H1 (cell line): ENCODE results near the gene MIOX. TPM values are rescaled to one million over a fixed set of nuclear protein-coding genes. Genes with fewer than 3 reads are reported as not detected.

Source experiments
- CTCF ChIA-PET: fragments of 300-600 bp; sonication (Branson Sonifier 250); formaldehyde crosslinking; loops from one replicate; lab custom pipeline; 2021; ENCODE audit not compliant: partially characterized antibody; lab: Charles Lee
- POLR2A ChIA-PET: fragments of 300-600 bp; sonication (Branson Sonifier 250); formaldehyde crosslinking; loops from one replicate; lab custom pipeline; 2021; ENCODE audit warnings: inconsistent platforms; ENCODE audit not compliant: partially characterized antibody; lab: Charles Lee
- DNase-seq, 2 experiments: peaks; one replicate each; pipeline versions ENCODE4 v3.0.0 to v3.0.0-alpha.2; 2010 to 2022; ENCODE audit warnings: low spot score in 2 of 2, low read depth in 1 of 2, mixed read lengths in 1 of 2
- FAIRE-seq: peaks from 2 replicates; lab custom pipeline; 2011; peaks lifted over from hg19 to GRCh38; lab: Jason Lieb, UNC
- H2AFZ ChIP-seq: 2 replicates; pipeline ENCODE4 v1.8.1; 2012; ENCODE audit warnings: low read length, inconsistent platforms
- H2AK5ac ChIP-seq: 2 replicates; pipeline ENCODE4 v1.6.1; 2013; ENCODE audit warnings: low read depth, low read length
- H2BK120ac ChIP-seq: replicated peaks from 2 replicates; pipeline ENCODE3; 2013; ENCODE audit warnings: low read depth, low read length, inconsistent platforms
- H2BK12ac ChIP-seq: 2 replicates; pipeline ENCODE4 v1.6.1; 2013; ENCODE audit warnings: low read depth, low read length
- H2BK15ac ChIP-seq: 2 replicates; pipeline ENCODE4 v1.6.1; 2013; ENCODE audit warnings: low read length
- H2BK20ac ChIP-seq: 2 replicates; pipeline ENCODE4 v1.6.1; 2013; ENCODE audit warnings: low read length
- H2BK5ac ChIP-seq: 2 replicates; pipeline ENCODE4 v1.6.1; 2013; ENCODE audit warnings: low read depth, low read length
- H3K14ac ChIP-seq: 2 replicates; pipeline ENCODE4 v1.6.1; 2013; ENCODE audit warnings: inconsistent platforms; ENCODE audit not compliant: insufficient read length
- H3K18ac ChIP-seq: 2 replicates; pipeline ENCODE4 v1.6.1; 2013; ENCODE audit warnings: low read length; ENCODE audit errors: extremely low read depth
- H3K23ac ChIP-seq: 2 replicates; pipeline ENCODE4 v1.6.1; 2013; ENCODE audit warnings: inconsistent platforms; ENCODE audit not compliant: insufficient read length
- H3K23me2 ChIP-seq: 2 replicates; pipeline ENCODE4 v1.6.1; 2013; ENCODE audit warnings: low read depth, low read length
- H3K27ac ChIP-seq: 2 replicates; pipeline ENCODE4 v1.6.1; 2011; ENCODE audit warnings: low read depth, low read length, inconsistent platforms
- H3K27me3 ChIP-seq, 4 experiments: replicated peaks in 1 of 4; 1 replicate in 1 of 4; 2 replicates in 3 of 4; pipeline versions ENCODE4 v1.6.1 to v1.8.1; 2011 to 2013; ENCODE audit warnings: low read length in 3 of 4, mild to moderate bottlenecking in 3 of 4, inconsistent platforms in 2 of 4, mixed read lengths in 2 of 4, moderate library complexity in 1 of 4; ENCODE audit not compliant: control insufficient read depth in 3 of 4, insufficient read depth in 3 of 4; ENCODE audit errors: extremely low read depth in 1 of 4
- H3K36me3 ChIP-seq, 4 experiments: 2 replicates each; pipeline versions ENCODE4 v1.6.1 to v1.8.1; 2011 to 2013; ENCODE audit warnings: mild to moderate bottlenecking in 4 of 4, low read length in 3 of 4, moderate library complexity in 2 of 4, control low read depth in 1 of 4, inconsistent platforms in 1 of 4; ENCODE audit not compliant: insufficient read depth in 4 of 4, control insufficient read depth in 2 of 4
- H3K4ac ChIP-seq: replicated peaks from 2 replicates; pipeline ENCODE3; 2013; ENCODE audit warnings: low read length, low read depth, mixed read lengths, inconsistent platforms; ENCODE audit not compliant: insufficient read length
- H3K4me1 ChIP-seq, 4 experiments: replicated peaks in 1 of 4; 1 replicate in 1 of 4; 2 replicates in 3 of 4; pipeline versions ENCODE4 v1.6.1 to v1.8.1; 2011 to 2013; ENCODE audit warnings: low read length in 3 of 4, inconsistent platforms in 2 of 4, mixed read lengths in 1 of 4; ENCODE audit not compliant: insufficient read depth in 4 of 4, control insufficient read depth in 3 of 4
- H3K4me2 ChIP-seq, 2 experiments: 2 replicates each; pipeline versions ENCODE4 v1.6.1 to v1.8.1; 2011 to 2013; ENCODE audit warnings: low read depth in 2 of 2, low read length in 2 of 2, control low read depth in 1 of 2, inconsistent platforms in 1 of 2, mild to moderate bottlenecking in 1 of 2; ENCODE audit not compliant: insufficient read depth in 1 of 2
- H3K4me3 ChIP-seq, 4 experiments: fragments of 200-600, 300-600 bp in 1 of 4; sonication (generic), shearing (Covaris generic), sonication (Bioruptor Twin) in 1 of 4; 2 replicates each; pipeline versions ENCODE4 v1.5.1 to v1.8.1; 2011 to 2016; ENCODE audit warnings: low read length in 4 of 4, low read depth in 3 of 4, control low read depth in 2 of 4, inconsistent platforms in 2 of 4, mild to moderate bottlenecking in 2 of 4, mixed read lengths in 1 of 4, moderate library complexity in 1 of 4; ENCODE audit not compliant: insufficient read depth in 2 of 4; ENCODE audit errors: extremely low read depth in 1 of 4
- H3K56ac ChIP-seq: replicated peaks from 2 replicates; pipeline ENCODE3; 2013; ENCODE audit warnings: low read depth, mild to moderate bottlenecking, mixed read lengths, low read length, inconsistent platforms; ENCODE audit not compliant: insufficient read length
- H3K79me1 ChIP-seq: 2 replicates; pipeline ENCODE4 v1.6.1; 2013; ENCODE audit warnings: low read depth, low read length, control low read depth
- H3K79me2 ChIP-seq, 2 experiments: 2 replicates each; pipeline versions ENCODE4 v1.6.1 to v1.8.1; 2012 to 2013; ENCODE audit warnings: low read length in 2 of 2, mild to moderate bottlenecking in 2 of 2, inconsistent platforms in 1 of 2; ENCODE audit not compliant: insufficient read depth in 2 of 2, control insufficient read depth in 1 of 2
- H3K9ac ChIP-seq, 4 experiments: replicated peaks in 1 of 4; 1 replicate in 1 of 4; 2 replicates in 3 of 4; pipeline versions ENCODE4 v1.6.1 to v1.8.1; 2011 to 2013; ENCODE audit warnings: low read depth in 3 of 4, low read length in 3 of 4, control low read depth in 2 of 4, mild to moderate bottlenecking in 2 of 4, moderate library complexity in 2 of 4, inconsistent platforms in 1 of 4; ENCODE audit errors: extremely low read depth in 1 of 4
- H3K9me3 ChIP-seq, 2 experiments: 2 replicates each; pipeline versions ENCODE4 v1.6.1 to v1.8.1; 2012 to 2013; ENCODE audit warnings: mild to moderate bottlenecking in 2 of 2, moderate library complexity in 2 of 2, control low read depth in 1 of 2, inconsistent platforms in 1 of 2, low read depth in 1 of 2, low read length in 1 of 2, mixed read lengths in 1 of 2; ENCODE audit not compliant: insufficient read depth in 2 of 2
- H4K20me1 ChIP-seq, 2 experiments: replicated peaks in 1 of 2; 2 replicates each; pipeline versions ENCODE3 to v1.8.1; 2011 to 2013; ENCODE audit warnings: inconsistent platforms in 2 of 2, low read length in 2 of 2, mild to moderate bottlenecking in 1 of 2; ENCODE audit not compliant: insufficient read depth in 2 of 2, control insufficient read depth in 1 of 2
- H4K5ac ChIP-seq: 2 replicates; pipeline ENCODE4 v1.6.1; 2013; ENCODE audit warnings: low read length, low read depth, mixed read lengths, inconsistent platforms; ENCODE audit not compliant: insufficient read length
- H4K8ac ChIP-seq: 2 replicates; pipeline ENCODE4 v1.8.0; 2013; ENCODE audit warnings: mild to moderate bottlenecking, moderate library complexity, low read length, inconsistent platforms; ENCODE audit not compliant: insufficient read depth; ENCODE audit errors: extremely low read depth
- H4K91ac ChIP-seq: replicated peaks from 2 replicates; pipeline ENCODE3; 2013; ENCODE audit warnings: low read length, mixed read lengths, inconsistent platforms; ENCODE audit not compliant: insufficient read length
- CBX8 ChIP-seq: fragments of 300-800, 300-1000 bp; sonication (generic); IDR thresholded peaks from 2 replicates; pipeline ENCODE4 v1.7.1; 2016; ENCODE audit warnings: low read depth, low read length, borderline replicate concordance
- CEBPB ChIP-seq: IDR thresholded peaks from 2 replicates; pipeline ENCODE4 v1.6.1; 2012; ENCODE audit warnings: low read depth, low read length
- CTBP2 ChIP-seq: IDR thresholded peaks from 2 replicates; pipeline ENCODE4 v1.7.0; 2011; ENCODE audit warnings: borderline replicate concordance, mild to moderate bottlenecking, moderate library complexity, mixed read lengths, low read length; ENCODE audit not compliant: insufficient read depth, insufficient read length
- POLR2A ChIP-seq, 2 experiments: IDR thresholded peaks; 1 replicate in 1 of 2; 2 replicates in 1 of 2; pipeline ENCODE4 v1.6.1; 2011; ENCODE audit warnings: low read depth in 2 of 2, low read length in 2 of 2, mild to moderate bottlenecking in 2 of 2; ENCODE audit errors: control extremely low read depth in 1 of 2
- SP1 ChIP-seq: IDR thresholded peaks from 2 replicates; pipeline ENCODE4 v1.6.1; 2011; ENCODE audit warnings: low read depth, low read length
- SP2 ChIP-seq: IDR thresholded peaks from 2 replicates; pipeline ENCODE4 v1.6.1; 2012; ENCODE audit warnings: mild to moderate bottlenecking, low read length, inconsistent platforms
- YY1 ChIP-seq: IDR thresholded peaks from 2 replicates; pipeline ENCODE4 v1.6.1; 2011; ENCODE audit warnings: low read depth, mild to moderate bottlenecking, low read length
- WGBS, 2 experiments: shearing (Covaris generic) in 1 of 2; methylation state at CpG; one replicate each; pipeline versions ENCODE4 v1.1.6 to v1.1.7; 2013 to 2015; ENCODE audit warnings: low lambda C conversion rate in 2 of 2, mixed read lengths in 2 of 2, inconsistent platforms in 1 of 2, low coverage in 1 of 2, missing lambda C conversion rate in 1 of 2; ENCODE audit not compliant: insufficient replicate concordance in 2 of 2, insufficient coverage in 1 of 2, insufficient read length in 1 of 2; ENCODE audit errors: extremely low coverage in 1 of 2, missing lambda C conversion rate in 1 of 2; 5-methylcytosine and 5-hydroxymethylcytosine counted together
- polyA plus RNA-seq, 7 experiments: library from polyadenylated mRNA; depleted of rRNA in 3 of 7; stranded (reverse) in 5 of 7; unstranded in 2 of 7; fragments of >200 nt in 5 of 7; fragments of 200-250 nt in 2 of 7; gene quantifications; 1 replicate in 5 of 7; 2 replicates in 1 of 7; 4 replicates in 1 of 7; pipeline versions ENCODE4 v1.2.1 to v1.2.3, GENCODE V29; 2011 to 2013; ENCODE audit warnings: missing spikeins in 2 of 7, mixed read lengths in 2 of 7
- total RNA-seq: library from RNA; stranded (reverse); fragmentation: NEBNext Ultra II Directional; extraction: Animal tissue kit (Norgen Biotek cat#: 25700); gene quantifications from 2 replicates; pipeline ENCODE4 v1.2.1, GENCODE V29; 2021

Gene MIOX
- total and polyA plus RNA-seq, 2 of the 8 experiments (the other 6 are each of a cell fraction or from before 2014, with no cell fraction given), result 0.30 to 0.32 TPM

DNA sequence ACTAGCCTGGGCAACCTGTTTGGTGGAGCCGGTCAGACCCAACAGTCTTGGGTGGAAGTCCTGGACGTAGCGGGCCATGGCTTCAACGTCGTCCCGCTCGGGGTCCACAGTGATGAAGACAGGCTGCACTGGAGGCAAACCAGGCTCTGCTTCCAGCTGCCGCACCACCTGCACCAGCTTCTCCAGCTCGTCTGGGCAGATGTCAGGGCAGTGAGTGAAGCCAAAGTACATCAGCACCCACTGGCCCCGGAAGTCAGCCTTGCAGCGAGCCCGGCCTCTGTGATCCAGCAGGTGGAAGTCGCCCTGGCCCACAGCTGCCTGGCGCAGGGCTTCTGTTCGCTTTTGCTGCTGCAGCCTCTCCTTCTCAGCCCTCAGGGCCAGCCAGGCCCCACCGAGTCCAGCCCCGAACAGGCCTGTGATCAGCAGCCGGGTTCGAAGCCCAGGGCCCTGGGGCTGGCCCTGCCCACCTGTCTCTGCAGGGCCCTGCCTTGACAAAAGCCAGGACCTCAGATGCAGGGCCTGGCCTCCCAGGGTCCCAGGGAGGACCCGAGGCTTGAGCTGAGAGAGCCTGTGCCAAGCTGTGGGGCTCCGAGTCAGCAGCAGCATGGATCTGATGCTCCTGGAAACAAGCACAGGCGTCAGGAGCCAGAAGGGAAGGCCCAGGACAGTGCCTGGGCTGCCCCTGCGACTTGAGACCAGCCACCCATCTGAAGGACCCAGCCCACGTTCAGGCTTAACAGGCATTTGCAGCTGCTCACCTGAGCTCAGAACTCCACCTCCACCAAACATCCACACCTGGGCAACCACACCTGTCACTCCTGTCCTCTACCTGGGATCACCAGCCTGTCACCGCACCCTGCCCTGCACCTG lies 37.4 kb downstream of the MIOX start:
- no peak overlapping the region for H3K23ac ChIP-seq
- no peak overlapping the region for H3K18ac ChIP-seq
- WGBS, 2 experiments, result 89% methylated on average over 25 of the region's 25 CpGs; no CpG with 5 or more reads in 1 of the 2 experiments
- no peak overlapping the region for H3K27ac ChIP-seq
- peaks cover 5 to 23% of the 10 kb centered on the region in 2 experiments for H4K20me1 ChIP-seq
- no peak overlapping the region for H4K5ac ChIP-seq
- no peaks in the 10 kb centered on the region for H3K9me3 ChIP-seq
- H2BK120ac ChIP-seq, result no peak overlapping the region
- peaks cover 0 to 11% (median 6%) of the 10 kb centered on the region in 4 experiments; a peak in 5 of 7 replicates for H3K4me1 ChIP-seq
- TF ChIP-seq SP1, result no peak
- TF ChIP-seq CTBP2, result no peak
- no peak for TF ChIP-seq CBX8
- TF ChIP-seq YY1, result no peak
- 0 out of 3 replicates have a peak, but pooled peaks of 1 of the 2 experiments have one; percentile 5 for TF ChIP-seq POLR2A (IDR thresholded peaks at IDR 0.05; ENCODE audit: control extremely low read depth in 1 of 2, low read depth in 2 of 2, low read length in 2 of 2)
- TF ChIP-seq CEBPB, result no peak
- TF ChIP-seq SP2, result no peak
- H3K56ac ChIP-seq, result no peak overlapping the region
- CTCF ChIA-PET, result interaction anchor here (0.6 to 3.4 kb wide), 5 partner anchors 14 to 202 kb away, joined by 3 to 36 read pairs (median 5); no protein-coding TSS in a partner anchor
- H3K4me2 ChIP-seq, result peak overlapping the region; percentile 70 to 88
- no peak overlapping the region for H2BK5ac ChIP-seq
- DNase-seq (no peak), FAIRE-seq (no peak)
- no peak overlapping the region for H2AK5ac ChIP-seq
- no peak overlapping the region for H4K91ac ChIP-seq
- H3K14ac ChIP-seq, result no peak overlapping the region
- no peak overlapping the region for H3K9ac ChIP-seq
- H3K79me2 ChIP-seq, result no peaks in the 10 kb centered on the region
- H3K23me2 ChIP-seq, result peaks cover 17% of the 10 kb centered on the region; the same call in 1 of the 2 replicates
- 0 out of 2 replicates have a peak overlapping the region, but pooled peaks have one; percentile 0 for H4K8ac ChIP-seq
- peak overlapping the region; percentile 63 to 78 (median 67); a peak in 5 of 8 replicates for H3K4me3 ChIP-seq
- peaks cover 4 to 19% (median 16%) of the 10 kb centered on the region in 4 experiments; a peak in 7 of 8 replicates for H3K36me3 ChIP-seq
- peaks cover 8 to 24% (median 18%) of the 10 kb centered on the region in 4 experiments; a peak in 6 of 7 replicates for H3K27me3 ChIP-seq
- H3K4ac ChIP-seq, result no peak overlapping the region
- no peak overlapping the region for H2BK20ac ChIP-seq
- POLR2A ChIA-PET, result interaction anchor here (0.7 to 3.0 kb wide), 8 partner anchors 8 to 50 kb away, joined by 3 to 32 read pairs (median 6); partner anchors contain the start of genes LMF2, NCAPH2 and SYCE3
- H2BK12ac ChIP-seq, result no peak overlapping the region
- H3K79me1 ChIP-seq, result no peaks in the 10 kb centered on the region
- no peak overlapping the region for H2BK15ac ChIP-seq
- H2AFZ ChIP-seq, result no peak overlapping the region
